Prostate gland (tissue), 2 donors: ENCODE data around the gene CCDC200.
"Not testable (repeated sequence)": the region's sequence is repeated elsewhere in the genome, so short reads cannot be mapped to it uniquely, and the experiment has no call there.

Source experiments
- CTCF ChIP-seq, 4 experiments: fragments of 200-600 bp in 2 of 4; fragments of 450-650 bp in 2 of 4; sonication (generic) in 2 of 4; IDR thresholded peaks; 1 replicate in 3 of 4; 2 replicates in 1 of 4; pipeline ENCODE4 v1.5.1; 2016 to 2019; ENCODE audit warnings: antibody characterized with exemption in 4 of 4, mild to moderate bottlenecking in 2 of 4, moderate library complexity in 2 of 4
- POLR2A ChIP-seq: fragments of 450-650 bp; IDR thresholded peaks from one replicate; pipeline ENCODE4 v1.6.1; 2016; ENCODE audit warnings: antibody characterized with exemption, mild to moderate bottlenecking
- POLR2AphosphoS5 ChIP-seq: sonication (generic); formaldehyde crosslinking; IDR thresholded peaks from one replicate; pipeline ENCODE4 v1.6.1; 2017; ENCODE audit warnings: antibody characterized with exemption

GRCh38 chr17:43186656-43187055 is 41.8 kb downstream of the CCDC200 start:
- TF ChIP-seq POLR2A; CTCF (IDR thresholded peaks at IDR 0.05); POLR2AphosphoS5: not testable (repeated sequence)
